Renal cortical epithelial cell (primary cell): ENCODE measurements around the gene ZMIZ1. TPM values are rescaled to one million over a fixed set of nuclear protein-coding genes. Genes with fewer than 3 reads are reported as not detected.

Experiments
- DNase-seq: peaks from one replicate; pipeline ENCODE4 v3.0.0-alpha.2; 2011; ENCODE audit warnings: low read depth
- total RNA-seq: library from RNA; depleted of rRNA; stranded (reverse); fragments of >200 nt; gene quantifications from 2 replicates; pipeline ENCODE4 v1.2.3, GENCODE V29; 2014

Gene ZMIZ1
- total RNA-seq, 1 donor from 2014 or later: 45.0 TPM

GRCh38 chr10:79342811-79343561, 274.2 kb downstream of the ZMIZ1 start:
- DNase-seq: no peak

DNA sequence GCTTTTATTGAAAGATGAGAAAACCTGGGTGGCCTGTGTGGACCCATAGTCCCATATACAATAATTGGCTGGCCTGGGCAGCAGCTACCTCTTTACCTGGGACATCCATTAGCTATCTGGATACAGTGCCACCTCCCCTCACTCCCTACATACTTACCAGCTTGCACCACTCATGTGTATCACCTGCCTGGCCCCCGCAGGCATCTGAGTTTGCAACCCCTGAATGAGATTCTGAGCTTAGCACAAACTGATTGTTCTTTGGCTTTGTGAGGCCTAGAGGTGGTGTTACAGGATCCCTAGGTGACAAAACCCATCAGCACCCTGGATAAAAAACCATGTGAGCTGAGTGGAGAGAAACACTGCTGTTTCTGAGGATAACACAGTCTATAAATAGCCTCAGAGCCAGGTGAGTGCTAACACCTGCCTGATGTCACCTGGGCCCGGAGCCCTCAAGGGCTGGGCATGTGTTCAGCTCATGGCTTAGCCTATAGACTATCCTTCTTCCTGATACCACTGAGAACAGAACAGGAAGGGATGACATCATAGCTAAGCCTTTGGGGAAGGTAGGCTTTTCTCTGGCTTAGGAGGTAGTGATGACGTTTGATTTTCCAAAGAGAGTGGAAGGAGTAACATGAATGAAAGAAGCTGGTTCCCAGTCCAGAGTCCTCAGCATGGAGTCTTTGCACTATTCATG, 275.9 kb downstream of the ZMIZ1 start:
- DNase-seq: no peak

GRCh38 chr10:79345241-79346011, 276.7 kb downstream of the ZMIZ1 start:
- DNase-seq: no peak

GRCh38 chr10:79346012-79346340, 277.2 kb downstream of the ZMIZ1 start:
- no peak for DNase-seq

DNA sequence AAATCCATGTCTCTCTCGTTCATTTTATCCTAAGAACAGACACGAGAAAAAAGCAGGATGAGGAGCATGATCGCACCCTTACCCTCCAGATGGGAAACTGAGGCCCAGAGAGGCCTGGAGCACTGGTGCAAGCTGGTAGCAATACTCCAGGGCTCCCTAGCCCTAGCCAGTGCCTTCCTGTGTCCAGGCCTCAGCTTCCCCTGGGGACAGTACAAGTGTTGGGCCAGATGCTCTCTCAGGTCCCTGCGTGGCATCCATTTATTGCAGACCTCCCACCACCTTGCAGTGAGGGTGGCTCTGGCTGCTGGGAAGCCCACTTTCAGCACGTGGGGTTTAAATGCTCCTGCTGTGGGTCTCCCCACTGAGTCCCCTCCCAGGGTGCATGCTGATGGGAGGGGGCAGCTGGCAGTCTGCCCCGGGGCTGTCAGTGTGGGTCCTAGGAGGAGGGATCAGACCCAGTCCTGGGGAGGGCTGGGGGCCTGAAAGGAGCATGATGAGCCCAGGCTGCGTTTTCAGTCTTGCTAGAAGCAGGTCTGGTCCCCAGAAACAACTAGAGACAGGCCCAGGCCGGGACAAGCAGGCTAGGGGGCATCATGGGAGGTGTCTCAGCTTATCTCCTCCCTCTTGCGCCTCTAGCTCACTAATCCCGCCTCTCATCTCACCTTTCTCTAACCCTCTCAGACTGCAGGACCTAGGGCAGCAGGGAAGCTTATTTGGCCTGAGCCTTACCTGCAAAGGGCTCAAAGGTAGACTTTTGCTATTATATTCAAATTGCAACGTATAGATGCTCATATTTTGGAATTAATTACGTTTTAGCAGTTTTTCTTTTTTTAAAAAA, 277.8 kb downstream of the ZMIZ1 start:
- DNase-seq: no peak

GRCh38 chr10:79347226-79347893, 278.6 kb downstream of the ZMIZ1 start, which contains the start of gene PPIF:
PPIF (plus strand) TSS chr10:79347469; CDS start chr10:79347549, 80 bp downstream.
- peak; percentile 69 for DNase-seq

- peak; percentile 43 for DNase-seq
Observed at GRCh38 chr10:79347894-79348639, 279.3 kb downstream of the ZMIZ1 start.

GRCh38 chr10:79348640-79348988, 279.8 kb downstream of the ZMIZ1 start:
- DNase-seq: no peak

GRCh38 chr10:79349072-79349491, 280.3 kb downstream of the ZMIZ1 start:
- no peak for DNase-seq

- peak; percentile 32 for DNase-seq
Observed at GRCh38 chr10:79349766-79350406, 281.1 kb downstream of the ZMIZ1 start.

DNA sequence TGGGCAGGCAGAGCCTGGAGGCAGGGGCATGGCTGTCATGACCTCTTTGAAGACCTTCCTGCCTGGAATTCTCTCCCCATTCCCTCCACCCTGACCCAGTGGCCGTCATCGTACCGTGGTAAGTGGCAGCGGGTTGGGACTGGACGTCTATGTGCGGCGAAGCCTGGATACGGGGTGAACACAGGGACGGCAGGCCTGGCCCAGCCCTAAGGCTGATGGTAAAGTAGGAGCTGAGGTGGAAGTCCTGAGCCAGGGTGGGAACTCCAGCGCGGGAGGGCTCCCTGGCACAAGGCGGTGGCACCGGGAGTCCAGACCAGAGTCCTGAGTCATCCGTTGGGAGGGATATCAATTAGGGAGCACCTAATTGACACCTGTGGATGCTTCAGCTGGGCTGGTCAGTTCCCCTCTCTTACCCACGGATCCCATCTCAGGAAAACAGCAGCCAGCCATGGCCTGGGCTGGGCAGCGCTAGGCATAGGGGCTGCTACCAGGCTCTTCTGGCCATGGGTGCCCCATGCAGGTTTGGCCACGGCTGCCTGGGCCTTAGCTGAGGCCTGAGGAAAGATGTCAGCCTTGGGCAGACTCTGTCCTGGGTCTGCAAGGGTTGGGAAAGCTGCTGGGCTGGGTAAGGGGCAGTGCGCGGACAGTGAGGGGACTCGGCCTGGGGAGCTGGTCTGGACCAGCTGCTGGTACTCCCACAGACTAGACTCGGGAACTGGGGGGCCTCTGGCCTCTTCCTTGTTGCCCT, 281.8 kb downstream of the ZMIZ1 start:
- DNase-seq: no peak

- DNase-seq: no peak
Observed at GRCh38 chr10:79351332-79351731, 282.6 kb downstream of the ZMIZ1 start.

- no peak for DNase-seq
Observed at GRCh38 chr10:79352035-79352877, 283.5 kb downstream of the ZMIZ1 start.

- DNase-seq: no peak
Observed at GRCh38 chr10:79353000-79353406, 284.2 kb downstream of the ZMIZ1 start.

GRCh38 chr10:79353726-79354125, 285.0 kb downstream of the ZMIZ1 start:
- DNase-seq: no peak

- no peak for DNase-seq
Observed at GRCh38 chr10:79354141-79354540, 285.4 kb downstream of the ZMIZ1 start.

DNA sequence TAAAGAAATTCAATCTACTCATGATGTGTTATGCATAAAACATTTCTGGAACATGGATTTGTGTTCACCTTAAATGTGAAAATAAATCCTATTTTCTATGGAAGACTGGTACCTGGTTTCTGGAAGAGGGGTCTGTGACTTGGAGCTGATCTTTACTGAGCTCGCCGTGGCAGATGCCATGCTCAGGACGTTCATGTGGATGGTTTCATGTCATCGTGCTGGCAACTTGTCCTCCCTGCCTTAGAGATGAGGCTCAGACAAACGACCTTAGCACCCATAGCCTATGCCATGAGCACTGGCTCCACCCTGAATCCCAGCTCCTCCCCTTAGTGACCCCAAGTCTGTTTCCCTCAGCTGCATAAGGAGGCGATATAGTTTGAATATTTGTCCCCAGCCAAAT, 285.8 kb downstream of the ZMIZ1 start:
- no peak for DNase-seq

GRCh38 chr10:79355420-79356017, 286.8 kb downstream of the ZMIZ1 start:
- DNase-seq: no peak
